Neural progenitor cell (in vitro differentiated cells): ENCODE measurements around the gene MRPL23. TPM values are rescaled to one million over a fixed set of nuclear protein-coding genes. Genes with fewer than 3 reads are reported as not detected.

Source experiments
- DNase-seq: peaks from one replicate; pipeline ENCODE4 v3.0.0-alpha.2; 2016; ENCODE audit warnings: low spot score
- H2AFZ ChIP-seq: fragments of 200-600 bp; sonication (generic); replicated peaks from 2 replicates; pipeline ENCODE4 v1.6.1; 2016; ENCODE audit warnings: antibody characterized with exemption
- H3F3A ChIP-seq: fragments of 200-600 bp; sonication (generic); 2 replicates; pipeline ENCODE4 v1.6.1; 2016; ENCODE audit warnings: antibody characterized with exemption, low read depth
- H3K27ac ChIP-seq: fragments of 200-600 bp; sonication (generic); 2 replicates; pipeline ENCODE4 v1.5.1; 2016; ENCODE audit warnings: mild to moderate bottlenecking
- H3K27me3 ChIP-seq: fragments of 200-600 bp; sonication (generic); 2 replicates; pipeline ENCODE4 v1.6.1; 2016; ENCODE audit warnings: mild to moderate bottlenecking, moderate library complexity
- H3K36me3 ChIP-seq: fragments of 200-600 bp; sonication (generic); 2 replicates; pipeline ENCODE4 v1.5.1; 2016
- H3K4me1 ChIP-seq: fragments of 200-600 bp; sonication (generic); 2 replicates; pipeline ENCODE4 v1.6.1; 2016; ENCODE audit warnings: mixed run types
- H3K4me2 ChIP-seq: fragments of 200-600 bp; sonication (generic); 2 replicates; pipeline ENCODE4 v1.6.1; 2016
- H3K4me3 ChIP-seq: fragments of 200-600 bp; sonication (generic); 2 replicates; pipeline ENCODE4 v1.5.1; 2016
- H3K79me2 ChIP-seq: fragments of 200-600 bp; sonication (generic); 2 replicates; pipeline ENCODE4 v1.6.1; 2016; ENCODE audit warnings: low read depth
- H3K9ac ChIP-seq: fragments of 200-600 bp; sonication (generic); 2 replicates; pipeline ENCODE4 v1.6.1; 2016
- H3K9me3 ChIP-seq: fragments of 200-600 bp; sonication (generic); 2 replicates; pipeline ENCODE4 v1.5.1; 2016; ENCODE audit warnings: low read depth
- H4K20me1 ChIP-seq: fragments of 200-600 bp; sonication (generic); 2 replicates; pipeline ENCODE4 v1.6.1; 2016; ENCODE audit warnings: low read depth
- H3K27ac Mint-ChIP-seq: 3 replicates; pipeline ENCODE4 v1.8.0; 2021; ENCODE audit warnings: mixed read lengths
- H3K27me3 Mint-ChIP-seq: 2 replicates; pipeline ENCODE4 v1.8.0; 2022; ENCODE audit warnings: low read depth, mild to moderate bottlenecking, inconsistent platforms, moderate library complexity, mixed read lengths; ENCODE audit not compliant: insufficient read depth
- H3K36me3 Mint-ChIP-seq: 3 replicates; pipeline ENCODE4 v1.8.0; 2021; ENCODE audit warnings: mixed read lengths
- H3K4me1 Mint-ChIP-seq: 3 replicates; pipeline ENCODE4 v1.8.0; 2021; ENCODE audit warnings: mixed read lengths
- H3K4me3 Mint-ChIP-seq: 3 replicates; pipeline ENCODE4 v1.8.0; 2021; ENCODE audit warnings: mild to moderate bottlenecking, moderate library complexity, mixed read lengths
- H3K9me3 Mint-ChIP-seq: 3 replicates; pipeline ENCODE4 v1.8.0; 2020; ENCODE audit warnings: mixed read lengths
- CTCF ChIP-seq: fragments of 200-600 bp; sonication (generic); IDR thresholded peaks from 2 replicates; pipeline ENCODE4 v1.5.1; 2017; ENCODE audit warnings: antibody characterized with exemption, mild to moderate bottlenecking
- EZH2 ChIP-seq: fragments of 200-600 bp; sonication (generic); IDR thresholded peaks from 2 replicates; pipeline ENCODE4 v1.6.1; 2017; ENCODE audit warnings: antibody characterized with exemption, mild to moderate bottlenecking, moderate library complexity
- EZH2phosphoT487 ChIP-seq: fragments of 200-600 bp; sonication (generic); IDR thresholded peaks from 2 replicates; pipeline ENCODE4 v1.6.1; 2017; ENCODE audit warnings: antibody characterized with exemption
- total RNA-seq: library from RNA; depleted of rRNA; stranded (reverse); fragments of >200 nt; gene quantifications from 2 replicates; pipeline ENCODE4 v1.2.3, GENCODE V29; 2015; ENCODE audit warnings: low replicate concordance

MRPL23 gene
- total RNA-seq, 1 donor from 2014 or later = 43.2 TPM

- Histone ChIP-seq H2AFZ (no peak overlapping the region), H3K4me1 (no peaks in the 10 kb centered on the region), H3K79me2 (no peaks in the 10 kb centered on the region), H3K4me3 (no peak overlapping the region), H3K36me3 (no peaks in the 10 kb centered on the region), H3K9me3 (no peaks in the 10 kb centered on the region), H4K20me1 (no peaks in the 10 kb centered on the region), H3F3A (no peaks in the 10 kb centered on the region), H3K9ac (no peak overlapping the region), H3K27ac (no peak overlapping the region), H3K27me3 (no peaks in the 10 kb centered on the region), H3K4me2 (no peak overlapping the region)
- TF ChIP-seq CTCF (no peak), EZH2 (no peak), EZH2phosphoT487 (no peak)
- Mint-ChIP-seq H3K4me1 (no peaks in the 10 kb centered on the region), H3K36me3 (no peaks in the 10 kb centered on the region), H3K27me3 (no peaks in the 10 kb centered on the region), H3K9me3 (no peaks in the 10 kb centered on the region), H3K4me3 (no peak overlapping the region), H3K27ac (no peak overlapping the region)
- no peak for DNase-seq
These were observed 45.0 kb downstream of the MRPL23 start for GRCh38 chr11:1992111-1992510.

DNA sequence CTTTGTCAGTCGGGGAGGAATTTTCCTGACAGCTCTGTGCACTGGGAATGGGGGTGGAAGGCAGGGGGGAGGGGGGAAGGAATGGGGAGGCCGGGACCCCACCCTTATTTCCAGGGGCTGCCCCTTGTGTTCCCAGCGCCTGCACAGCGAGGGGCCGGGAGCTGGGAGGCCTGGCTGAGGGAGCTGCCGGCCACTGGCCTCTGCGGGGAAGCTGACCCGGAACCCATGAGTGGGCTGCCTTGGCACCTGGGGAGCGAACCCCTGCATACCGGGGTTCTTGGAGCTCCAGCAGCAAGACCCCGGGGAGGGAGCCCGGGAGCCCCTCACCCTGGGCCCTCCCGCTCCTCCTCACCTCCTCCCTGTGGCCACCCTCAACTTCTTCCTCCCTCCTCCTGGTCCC lies 47.0 kb downstream of the MRPL23 start:
- DNase-seq = no peak
- no peaks in the 10 kb centered on the region for H3K36me3 Mint-ChIP-seq
- Histone ChIP-seq H3K4me1 (no peaks in the 10 kb centered on the region), H3K9me3 (no peaks in the 10 kb centered on the region), H3K4me2 (no peak overlapping the region), H3K79me2 (no peaks in the 10 kb centered on the region), H2AFZ (no peak overlapping the region), H3K36me3 (no peaks in the 10 kb centered on the region), H3K9ac (no peak overlapping the region), H3K4me3 (no peak overlapping the region), H3F3A (no peaks in the 10 kb centered on the region), H3K27me3 (no peaks in the 10 kb centered on the region), H3K27ac (no peak overlapping the region), H4K20me1 (no peaks in the 10 kb centered on the region)
- no peaks in the 10 kb centered on the region for H3K27me3 Mint-ChIP-seq
- no peaks in the 10 kb centered on the region for H3K9me3 Mint-ChIP-seq
- TF ChIP-seq CTCF (no peak), EZH2phosphoT487 (no peak), EZH2 (no peak)
- no peak overlapping the region for H3K27ac Mint-ChIP-seq
- H3K4me1 Mint-ChIP-seq = no peaks in the 10 kb centered on the region
- no peak overlapping the region for H3K4me3 Mint-ChIP-seq

DNA sequence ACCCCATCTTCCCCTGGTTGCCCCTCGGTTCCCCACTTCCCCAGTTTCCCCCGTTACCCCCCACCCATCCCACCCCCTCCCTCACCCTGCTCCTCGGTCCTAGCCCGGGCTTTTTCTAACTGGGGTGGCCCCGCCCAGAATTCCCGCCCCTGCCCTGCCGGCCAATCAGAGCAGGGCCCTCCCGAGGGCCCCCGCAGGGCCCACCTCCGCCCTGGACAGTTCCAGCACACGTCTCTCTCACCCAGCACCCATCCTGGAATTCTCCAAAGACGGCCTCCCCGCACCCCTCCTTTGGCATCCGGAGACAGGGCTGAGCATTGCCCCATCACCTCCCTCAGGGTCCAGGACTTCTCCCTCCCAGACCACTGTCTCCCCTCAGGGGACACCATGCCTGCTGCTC lies 50.6 kb downstream of the MRPL23 start, which contains the start of gene H19:
H19 (minus strand) TSS at position 88 of the 400 bp plus-strand sequence.
- H2AFZ ChIP-seq = no peak within 1 kb of the TSS
- no peak within 1 kb of the TSS for H3K9ac ChIP-seq
- no peaks in the 10 kb centered on the region for H4K20me1 ChIP-seq
- Mint-ChIP-seq H3K4me3 (no peak within 1 kb of the TSS), H3K27ac (no peak within 1 kb of the TSS), H3K36me3 (no peaks in the 10 kb centered on the region), H3K4me1 (no peaks in the 10 kb centered on the region), H3K9me3 (no peaks in the 10 kb centered on the region), H3K27me3 (no peaks in the 10 kb centered on the region)
- no peak for DNase-seq
- no peaks in the 10 kb centered on the region for H3F3A ChIP-seq
- H3K4me1 ChIP-seq = no peaks in the 10 kb centered on the region
- no peaks in the 10 kb centered on the region for H3K9me3 ChIP-seq
- H3K36me3 ChIP-seq = no peaks in the 10 kb centered on the region
- no peak within 1 kb of the TSS for H3K4me3 ChIP-seq
- TF ChIP-seq CTCF (no peak), EZH2 (no peak), EZH2phosphoT487 (no peak)
- H3K27ac ChIP-seq = no peak within 1 kb of the TSS
- H3K79me2 ChIP-seq = no peaks in the 10 kb centered on the region
- no peak within 1 kb of the TSS for H3K4me2 ChIP-seq
- no peaks in the 10 kb centered on the region for H3K27me3 ChIP-seq

GRCh38 chr11:1998290-1998689 lies 51.2 kb downstream of the MRPL23 start:
- Histone ChIP-seq H3K4me3 (no peak overlapping the region), H3F3A (no peaks in the 10 kb centered on the region), H3K9me3 (no peaks in the 10 kb centered on the region), H3K79me2 (no peaks in the 10 kb centered on the region), H3K36me3 (no peaks in the 10 kb centered on the region), H3K4me1 (no peaks in the 10 kb centered on the region), H3K27me3 (no peaks in the 10 kb centered on the region), H4K20me1 (no peaks in the 10 kb centered on the region), H2AFZ (no peak overlapping the region), H3K9ac (no peak overlapping the region), H3K4me2 (no peak overlapping the region), H3K27ac (no peak overlapping the region)
- Mint-ChIP-seq H3K4me1 (no peaks in the 10 kb centered on the region), H3K27me3 (no peaks in the 10 kb centered on the region), H3K27ac (no peak overlapping the region), H3K9me3 (no peaks in the 10 kb centered on the region), H3K36me3 (no peaks in the 10 kb centered on the region), H3K4me3 (no peak overlapping the region)
- TF ChIP-seq CTCF (no peak), EZH2 (no peak), EZH2phosphoT487 (no peak)
- no peak for DNase-seq
